Neural progenitor cell (in vitro differentiated cells): ENCODE data around the gene RMI2. TPM values are rescaled to one million over a fixed set of nuclear protein-coding genes. Genes with fewer than 3 reads are reported as not detected.

Source experiments
- DNase-seq: peaks from one replicate; pipeline ENCODE4 v3.0.0-alpha.2; 2016; ENCODE audit warnings: low spot score
- H2AFZ ChIP-seq: fragments of 200-600 bp; sonication (generic); replicated peaks from 2 replicates; pipeline ENCODE4 v1.6.1; 2016; ENCODE audit warnings: antibody characterized with exemption
- H3F3A ChIP-seq: fragments of 200-600 bp; sonication (generic); 2 replicates; pipeline ENCODE4 v1.6.1; 2016; ENCODE audit warnings: antibody characterized with exemption, low read depth
- H3K27ac ChIP-seq: fragments of 200-600 bp; sonication (generic); 2 replicates; pipeline ENCODE4 v1.5.1; 2016; ENCODE audit warnings: mild to moderate bottlenecking
- H3K27me3 ChIP-seq: fragments of 200-600 bp; sonication (generic); 2 replicates; pipeline ENCODE4 v1.6.1; 2016; ENCODE audit warnings: mild to moderate bottlenecking, moderate library complexity
- H3K36me3 ChIP-seq: fragments of 200-600 bp; sonication (generic); 2 replicates; pipeline ENCODE4 v1.5.1; 2016
- H3K4me1 ChIP-seq: fragments of 200-600 bp; sonication (generic); 2 replicates; pipeline ENCODE4 v1.6.1; 2016; ENCODE audit warnings: mixed run types
- H3K4me2 ChIP-seq: fragments of 200-600 bp; sonication (generic); 2 replicates; pipeline ENCODE4 v1.6.1; 2016
- H3K4me3 ChIP-seq: fragments of 200-600 bp; sonication (generic); 2 replicates; pipeline ENCODE4 v1.5.1; 2016
- H3K79me2 ChIP-seq: fragments of 200-600 bp; sonication (generic); 2 replicates; pipeline ENCODE4 v1.6.1; 2016; ENCODE audit warnings: low read depth
- H3K9ac ChIP-seq: fragments of 200-600 bp; sonication (generic); 2 replicates; pipeline ENCODE4 v1.6.1; 2016
- H3K9me3 ChIP-seq: fragments of 200-600 bp; sonication (generic); 2 replicates; pipeline ENCODE4 v1.5.1; 2016; ENCODE audit warnings: low read depth
- H4K20me1 ChIP-seq: fragments of 200-600 bp; sonication (generic); 2 replicates; pipeline ENCODE4 v1.6.1; 2016; ENCODE audit warnings: low read depth
- H3K27ac Mint-ChIP-seq: 3 replicates; pipeline ENCODE4 v1.8.0; 2021; ENCODE audit warnings: mixed read lengths
- H3K27me3 Mint-ChIP-seq: 2 replicates; pipeline ENCODE4 v1.8.0; 2022; ENCODE audit warnings: low read depth, mild to moderate bottlenecking, inconsistent platforms, moderate library complexity, mixed read lengths; ENCODE audit not compliant: insufficient read depth
- H3K36me3 Mint-ChIP-seq: 3 replicates; pipeline ENCODE4 v1.8.0; 2021; ENCODE audit warnings: mixed read lengths
- H3K4me1 Mint-ChIP-seq: 3 replicates; pipeline ENCODE4 v1.8.0; 2021; ENCODE audit warnings: mixed read lengths
- H3K4me3 Mint-ChIP-seq: 3 replicates; pipeline ENCODE4 v1.8.0; 2021; ENCODE audit warnings: mild to moderate bottlenecking, moderate library complexity, mixed read lengths
- H3K9me3 Mint-ChIP-seq: 3 replicates; pipeline ENCODE4 v1.8.0; 2020; ENCODE audit warnings: mixed read lengths
- CTCF ChIP-seq: fragments of 200-600 bp; sonication (generic); IDR thresholded peaks from 2 replicates; pipeline ENCODE4 v1.5.1; 2017; ENCODE audit warnings: antibody characterized with exemption, mild to moderate bottlenecking
- EZH2 ChIP-seq: fragments of 200-600 bp; sonication (generic); IDR thresholded peaks from 2 replicates; pipeline ENCODE4 v1.6.1; 2017; ENCODE audit warnings: antibody characterized with exemption, mild to moderate bottlenecking, moderate library complexity
- EZH2phosphoT487 ChIP-seq: fragments of 200-600 bp; sonication (generic); IDR thresholded peaks from 2 replicates; pipeline ENCODE4 v1.6.1; 2017; ENCODE audit warnings: antibody characterized with exemption
- total RNA-seq: library from RNA; depleted of rRNA; stranded (reverse); fragments of >200 nt; gene quantifications from 2 replicates; pipeline ENCODE4 v1.2.3, GENCODE V29; 2015; ENCODE audit warnings: low replicate concordance

The RMI2 gene
- total RNA-seq, 1 donor from 2014 or later: 68.6 TPM

GRCh38 chr16:11340710-11341109, 4.5 kb upstream of the RMI2 start:
- no peaks in the 10 kb centered on the region for H3K36me3 Mint-ChIP-seq
- no peak overlapping the region for H3K9ac ChIP-seq
- no peaks in the 10 kb centered on the region for H3K27me3 ChIP-seq
- no peak overlapping the region for H3K27ac ChIP-seq
- H4K20me1 ChIP-seq: no peaks in the 10 kb centered on the region
- DNase-seq: no peak
- H3K4me1 Mint-ChIP-seq: peaks cover 12% of the 10 kb centered on the region
- H3K4me2 ChIP-seq: no peak overlapping the region
- TF ChIP-seq EZH2: no peak
- no peak for TF ChIP-seq CTCF
- TF ChIP-seq EZH2phosphoT487: no peak
- H3K27ac Mint-ChIP-seq: no peak overlapping the region
- H3K36me3 ChIP-seq: no peaks in the 10 kb centered on the region
- peaks cover 8% of the 10 kb centered on the region for H3K9me3 Mint-ChIP-seq
- no peak overlapping the region for H3K4me3 ChIP-seq
- peaks cover 11% of the 10 kb centered on the region for H3K79me2 ChIP-seq
- no peak overlapping the region for H3K4me3 Mint-ChIP-seq
- H3F3A ChIP-seq: no peaks in the 10 kb centered on the region
- no peaks in the 10 kb centered on the region for H3K9me3 ChIP-seq
- H2AFZ ChIP-seq: no peak overlapping the region
- H3K27me3 Mint-ChIP-seq: peaks cover 13% of the 10 kb centered on the region
- H3K4me1 ChIP-seq: peaks cover 9% of the 10 kb centered on the region

DNA sequence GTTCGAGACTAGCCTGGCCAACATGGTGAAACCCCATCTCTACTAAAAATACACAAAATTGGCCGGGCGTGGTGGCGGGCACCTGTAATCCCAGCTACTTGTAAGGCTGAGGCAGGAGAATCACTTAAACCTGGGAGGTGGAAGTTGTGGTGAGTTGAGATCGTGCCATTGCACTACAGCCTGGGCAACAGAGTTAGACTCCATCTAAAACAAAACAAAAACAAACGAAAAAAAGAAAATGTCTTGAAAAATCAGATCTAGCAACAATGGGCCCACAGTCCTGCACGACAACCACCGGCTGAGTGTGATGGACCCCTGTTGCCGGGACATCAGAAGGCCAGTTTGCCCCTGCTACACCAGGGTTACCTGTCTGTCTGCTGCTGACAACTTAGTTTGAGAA, 3.9 kb upstream of the RMI2 start:
- no peaks in the 10 kb centered on the region for H3K27me3 ChIP-seq
- H3K27ac Mint-ChIP-seq: no peak overlapping the region
- no peak overlapping the region for H3K4me3 Mint-ChIP-seq

GRCh38 chr16:11342021-11342855, 3.0 kb upstream of the RMI2 start:
- peaks cover 20% of the 10 kb centered on the region for H3K4me1 ChIP-seq
- no peaks in the 10 kb centered on the region for H3F3A ChIP-seq
- TF ChIP-seq CTCF: no peak
- no peak for TF ChIP-seq EZH2phosphoT487
- TF ChIP-seq EZH2: no peak
- H3K9me3 ChIP-seq: no peaks in the 10 kb centered on the region
- H3K4me3 Mint-ChIP-seq: no peak overlapping the region
- no peak overlapping the region for H3K27ac ChIP-seq
- no peak overlapping the region for H3K4me3 ChIP-seq
- H3K27me3 ChIP-seq: no peaks in the 10 kb centered on the region
- no peak overlapping the region for H3K4me2 ChIP-seq
- H3K27me3 Mint-ChIP-seq: peaks cover 10% of the 10 kb centered on the region
- peaks cover 21% of the 10 kb centered on the region for H3K4me1 Mint-ChIP-seq
- no peaks in the 10 kb centered on the region for H3K36me3 ChIP-seq
- H3K36me3 Mint-ChIP-seq: no peaks in the 10 kb centered on the region
- H3K79me2 ChIP-seq: peaks cover 26% of the 10 kb centered on the region
- no peak overlapping the region for H2AFZ ChIP-seq
- no peak for DNase-seq
- peaks cover 10% of the 10 kb centered on the region for H4K20me1 ChIP-seq
- H3K9ac ChIP-seq: no peak overlapping the region
- H3K27ac Mint-ChIP-seq: no peak overlapping the region
- peaks cover 2% of the 10 kb centered on the region for H3K9me3 Mint-ChIP-seq

More for the DNA sequence above, 3.9 kb upstream of the RMI2 start:
- no peak overlapping the region for H3K4me3 ChIP-seq
- H3K9me3 ChIP-seq: no peaks in the 10 kb centered on the region
- Mint-ChIP-seq H3K36me3 (no peaks in the 10 kb centered on the region), H3K4me1 (peaks cover 14% of the 10 kb centered on the region), H3K9me3 (peaks cover 8% of the 10 kb centered on the region), H3K27me3 (peaks cover 13% of the 10 kb centered on the region)
- H3K79me2 ChIP-seq: peaks cover 18% of the 10 kb centered on the region
- H2AFZ ChIP-seq: no peak overlapping the region
- H3K4me2 ChIP-seq: no peak overlapping the region
- H3K9ac ChIP-seq: no peak overlapping the region
- no peaks in the 10 kb centered on the region for H3K36me3 ChIP-seq
- H3F3A ChIP-seq: no peaks in the 10 kb centered on the region
- H4K20me1 ChIP-seq: peaks cover 1% of the 10 kb centered on the region
- H3K4me1 ChIP-seq: peaks cover 14% of the 10 kb centered on the region
- no peak for DNase-seq
- no peak overlapping the region for H3K27ac ChIP-seq
- TF ChIP-seq CTCF: no peak
- no peak for TF ChIP-seq EZH2phosphoT487
- no peak for TF ChIP-seq EZH2
